Peyer's patch (tissue), 4 donors: ENCODE results near the gene DOCK3. TPM values are rescaled to one million over a fixed set of nuclear protein-coding genes. Genes with fewer than 3 reads are reported as not detected.

Experiments
- DNase-seq, 3 donors: peaks; one replicate each; pipeline ENCODE4 v3.0.0-alpha.2; 2017 to 2019
- H3K27ac ChIP-seq, 4 donors: fragments of 200-600 bp; sonication (generic); one replicate each; pipeline ENCODE4 v1.5.1; 2016 to 2019
- H3K27me3 ChIP-seq, 2 donors: fragments of 200-600 bp; sonication (generic); one replicate each; pipeline ENCODE4 v1.5.1; 2019
- H3K36me3 ChIP-seq, 3 donors: fragments of 200-600 bp; sonication (generic); one replicate each; pipeline ENCODE4 v1.5.1; 2016 to 2019
- H3K4me1 ChIP-seq, 4 donors: fragments of 200-600 bp; sonication (generic); one replicate each; pipeline ENCODE4 v1.5.1; 2016 to 2019
- H3K4me3 ChIP-seq, 4 donors: fragments of 200-600 bp; sonication (generic); 1 replicate in 3 of 4; 2 replicates in 1 of 4; pipeline ENCODE4 v1.5.1; 2016 to 2019; ENCODE audit warnings: mild to moderate bottlenecking in 1 of 4
- H3K9me3 ChIP-seq, 4 donors: fragments of 200-600 bp; sonication (generic); one replicate each; pipeline ENCODE4 v1.5.1; 2016 to 2019; ENCODE audit warnings: mild to moderate bottlenecking in 1 of 4
- CTCF ChIP-seq, 6 experiments: fragments of 450-650 bp in 4 of 6; fragments of 200-600 bp in 2 of 6; sonication (generic) in 1 of 6; IDR thresholded peaks; one replicate each; pipeline ENCODE4 v1.5.1; 2017 to 2019; ENCODE audit warnings: antibody characterized with exemption in 6 of 6, mild to moderate bottlenecking in 3 of 6, moderate library complexity in 1 of 6
- POLR2A ChIP-seq, 2 donors: fragments of 450-650 bp; IDR thresholded peaks; one replicate each; pipeline ENCODE4 v1.5.1; 2017; ENCODE audit warnings: antibody characterized with exemption in 2 of 2, mild to moderate bottlenecking in 2 of 2, moderate library complexity in 2 of 2
- total RNA-seq, 4 donors: library from RNA; depleted of rRNA; stranded (reverse); fragments of >200 nt; gene quantifications; one replicate each; pipeline ENCODE4 v1.1.0, GENCODE V29; 2016

DOCK3 gene
- total RNA-seq, 4 donors from 2014 or later = 0.28 to 0.83 (median 0.40) TPM; not detected in 1

GRCh38 chr3:50995085-50995824, 320.5 kb downstream of the DOCK3 start:
- Histone ChIP-seq H3K27me3 (no peaks in the 10 kb centered on the region), H3K27ac (no peak overlapping the region), H3K4me3 (no peak overlapping the region), H3K9me3 (no peaks in the 10 kb centered on the region), H3K36me3 (no peaks in the 10 kb centered on the region), H3K4me1 (no peaks in the 10 kb centered on the region)
- no peak for DNase-seq
- no peak for TF ChIP-seq POLR2A (IDR thresholded peaks at IDR 0.05)
- no peak for TF ChIP-seq CTCF (IDR thresholded peaks at IDR 0.05)

GRCh38 chr3:51002495-51002894, 327.8 kb downstream of the DOCK3 start:
- no peaks in the 10 kb centered on the region for H3K27me3 ChIP-seq
- H3K9me3 ChIP-seq = no peaks in the 10 kb centered on the region
- no peaks in the 10 kb centered on the region for H3K4me1 ChIP-seq
- no peak overlapping the region for H3K27ac ChIP-seq
- TF ChIP-seq CTCF (IDR thresholded peaks at IDR 0.05) (no peak), POLR2A (IDR thresholded peaks at IDR 0.05) (no peak)
- no peak for DNase-seq
- H3K36me3 ChIP-seq = no peaks in the 10 kb centered on the region
- no peak overlapping the region for H3K4me3 ChIP-seq

GRCh38 chr3:51004235-51004634, 329.5 kb downstream of the DOCK3 start:
- DNase-seq = no peak
- H3K4me3 ChIP-seq = no peak overlapping the region
- no peaks in the 10 kb centered on the region for H3K27me3 ChIP-seq
- no peak for TF ChIP-seq POLR2A (IDR thresholded peaks at IDR 0.05)
- H3K36me3 ChIP-seq = no peaks in the 10 kb centered on the region
- no peak overlapping the region for H3K27ac ChIP-seq
- H3K4me1 ChIP-seq = no peaks in the 10 kb centered on the region
- H3K9me3 ChIP-seq = no peaks in the 10 kb centered on the region

GRCh38 chr3:51024121-51024520, 349.4 kb downstream of the DOCK3 start:
- no peak for TF ChIP-seq POLR2A (IDR thresholded peaks at IDR 0.05)
- no peak for TF ChIP-seq CTCF (IDR thresholded peaks at IDR 0.05)
- Histone ChIP-seq H3K27ac (peak overlapping the region in 2 of 4 donors; percentile 49 to 56), H3K4me3 (no peak overlapping the region)

GRCh38 chr3:51024765-51025632, 350.3 kb downstream of the DOCK3 start:
- H3K27me3 ChIP-seq = no peaks in the 10 kb centered on the region
- H3K36me3 ChIP-seq = no peaks in the 10 kb centered on the region
- no peak overlapping the region for H3K4me3 ChIP-seq
- DNase-seq = peak in 2 of 3 donors; percentile 67 to 79
- peak overlapping the region; percentile 15 to 60 (median 38) for H3K27ac ChIP-seq
- TF ChIP-seq POLR2A (IDR thresholded peaks at IDR 0.05) (no peak), CTCF (IDR thresholded peaks at IDR 0.05) (no peak)
- H3K9me3 ChIP-seq = no peaks in the 10 kb centered on the region
- no peaks in the 10 kb centered on the region for H3K4me1 ChIP-seq

More at GRCh38 chr3:51024121-51024520, 349.4 kb downstream of the DOCK3 start:
- Histone ChIP-seq H3K9me3 (no peaks in the 10 kb centered on the region), H3K4me1 (no peaks in the 10 kb centered on the region), H3K27me3 (no peaks in the 10 kb centered on the region), H3K36me3 (no peaks in the 10 kb centered on the region)
- no peak for DNase-seq

- TF ChIP-seq POLR2A (IDR thresholded peaks at IDR 0.05) (no peak), CTCF (IDR thresholded peaks at IDR 0.05) (no peak)
- no peaks in the 10 kb centered on the region for H3K9me3 ChIP-seq
- no peak overlapping the region for H3K4me3 ChIP-seq
- DNase-seq = no peak
- H3K27me3 ChIP-seq = no peaks in the 10 kb centered on the region
- H3K4me1 ChIP-seq = no peaks in the 10 kb centered on the region
- H3K27ac ChIP-seq = no peak overlapping the region
- no peaks in the 10 kb centered on the region for H3K36me3 ChIP-seq
Observed at GRCh38 chr3:51031666-51032065, 356.9 kb downstream of the DOCK3 start.
